GM18519 (cell line): ENCODE data around the gene EPHB2.
"Not testable (repeated sequence)": the region's sequence is repeated elsewhere in the genome, so short reads cannot be mapped to it uniquely, and the experiment has no call there.

Experiments
- ATAC-seq: cut with Tn5 transposase; IDR thresholded peaks from one replicate; pipeline ENCODE4 v1.9.1; 2021; ENCODE audit warnings: mild to moderate bottlenecking, moderate library complexity; ENCODE audit not compliant: unreplicated experiment, low FRiP score

Gene EPHB2

GRCh38 chr1:22925111-22925510, 214.5 kb downstream of the EPHB2 start:
- no peak for ATAC-seq

DNA sequence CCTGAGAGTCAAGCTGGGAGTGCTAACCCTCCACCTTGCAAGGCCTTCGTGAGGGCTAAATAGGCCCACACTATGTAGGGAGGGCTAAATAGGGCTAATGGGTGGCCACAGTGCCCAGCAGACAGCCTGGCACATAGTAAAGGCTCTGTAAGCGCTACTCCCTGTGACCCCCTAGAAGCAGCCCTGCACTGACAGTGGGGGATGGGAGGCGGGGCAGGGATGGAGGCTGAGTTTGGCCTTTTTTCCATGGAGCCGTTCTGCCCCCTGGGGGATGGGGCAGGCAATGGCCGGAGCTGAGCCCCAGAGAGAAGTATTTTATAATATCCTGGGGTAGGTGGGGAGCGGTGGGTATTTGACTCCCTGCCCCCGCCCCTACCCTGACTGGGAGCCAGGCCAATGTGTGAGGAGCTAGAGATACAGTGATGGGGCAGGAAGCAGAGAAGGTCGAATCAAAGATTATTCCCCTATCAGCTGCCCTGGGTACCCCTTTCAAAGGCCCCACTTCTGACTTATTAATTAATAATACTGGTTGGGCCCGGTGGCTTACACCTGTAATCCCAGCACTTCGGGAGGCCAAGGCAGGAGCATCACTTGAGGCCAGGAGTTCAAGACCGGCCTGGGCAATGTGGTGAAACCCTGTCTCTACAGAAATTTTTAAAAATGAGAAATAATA, 219.7 kb downstream of the EPHB2 start:
- no peak for ATAC-seq

GRCh38 chr1:22932803-22933470, 222.3 kb downstream of the EPHB2 start:
- ATAC-seq, result no peak

DNA sequence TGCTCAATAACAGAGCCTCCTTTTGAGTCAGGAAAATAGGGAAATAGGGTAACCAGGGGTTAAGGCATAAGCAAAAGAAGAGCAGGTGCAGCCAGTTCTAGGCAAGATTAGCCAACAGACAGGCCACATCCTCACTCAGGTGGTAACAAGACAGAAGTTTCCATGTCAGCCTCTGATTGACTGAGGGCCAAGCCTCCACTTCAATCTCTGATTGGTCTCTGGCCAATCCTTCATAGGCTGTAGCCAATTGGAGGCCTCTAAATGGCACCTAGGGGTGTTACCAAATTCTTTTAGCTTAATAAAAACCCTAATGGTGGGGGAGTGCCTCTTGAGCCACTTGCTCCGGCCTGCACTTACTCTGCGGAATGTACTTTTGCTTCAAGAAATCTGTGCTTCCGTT, 224.8 kb downstream of the EPHB2 start:
- no peak for ATAC-seq

DNA sequence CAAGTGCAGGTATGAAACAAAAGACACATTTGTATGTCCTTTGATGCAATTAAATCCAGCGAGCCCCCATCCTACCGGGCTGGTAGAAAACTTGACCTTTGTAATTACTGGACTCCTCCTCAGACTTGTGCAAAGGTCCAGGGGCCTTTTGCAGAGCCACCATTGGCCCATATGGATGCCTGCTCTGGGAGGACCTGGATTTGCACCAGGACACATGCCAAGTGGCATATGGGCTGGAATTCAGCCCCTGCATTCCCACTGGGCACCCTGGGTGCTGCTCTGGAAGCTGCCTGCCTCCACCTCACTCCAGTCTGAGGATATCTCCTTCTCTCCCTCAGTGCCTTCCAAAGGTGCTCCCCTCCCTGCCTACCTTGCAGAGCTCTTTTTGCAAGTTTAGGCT, 226.0 kb downstream of the EPHB2 start:
- ATAC-seq, result no peak

GRCh38 chr1:22941257-22941656, 230.6 kb downstream of the EPHB2 start:
- ATAC-seq, result no peak

GRCh38 chr1:22944346-22945055, 233.9 kb downstream of the EPHB2 start:
- ATAC-seq, result no peak

GRCh38 chr1:22945171-22945570, 234.5 kb downstream of the EPHB2 start:
- not testable (repeated sequence) for ATAC-seq

DNA sequence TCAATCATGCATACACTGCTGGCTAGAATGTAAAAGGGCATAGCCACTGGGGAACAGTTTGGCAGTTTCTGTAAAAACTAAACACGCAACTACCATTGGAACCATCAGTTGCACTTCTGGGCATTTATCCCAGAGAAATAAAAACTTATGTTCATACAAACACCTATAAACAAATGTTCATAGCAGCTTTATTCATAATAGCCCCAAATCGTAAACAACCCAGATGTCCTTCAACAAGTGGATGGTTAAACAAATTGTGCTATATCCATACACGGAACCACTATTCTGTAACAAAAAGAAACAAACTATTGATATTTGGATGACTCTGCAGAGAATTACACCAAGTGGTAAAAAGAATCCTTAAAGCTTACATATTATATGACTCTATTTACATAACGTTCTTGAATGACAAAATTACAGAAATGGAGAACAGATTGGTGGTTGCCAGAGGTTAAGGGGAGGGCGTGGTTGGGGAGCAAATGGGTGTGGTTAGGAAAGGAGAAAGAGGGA, 239.2 kb downstream of the EPHB2 start:
- no peak for ATAC-seq

DNA sequence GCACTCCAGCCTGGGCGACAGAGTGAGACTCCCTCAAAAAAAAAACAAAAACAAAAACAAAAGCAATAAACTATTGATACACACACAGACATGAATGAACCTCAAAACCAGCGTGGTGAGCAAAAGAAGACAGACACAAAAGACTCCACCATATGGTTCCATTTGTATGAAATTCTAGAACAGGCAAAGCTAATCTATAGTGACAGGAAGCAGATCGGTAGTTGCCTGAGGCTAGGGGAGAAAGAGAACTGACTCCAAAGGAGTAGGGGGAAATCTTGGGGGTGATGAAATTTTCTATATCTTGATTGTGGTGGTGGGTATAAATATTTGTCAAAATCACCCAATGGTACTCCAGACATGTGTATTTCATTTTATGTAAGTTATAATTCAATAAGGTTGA, 241.2 kb downstream of the EPHB2 start:
- ATAC-seq, result no peak

- no peak for ATAC-seq
Measured at GRCh38 chr1:22952694-22953056, 242.0 kb downstream of the EPHB2 start.

DNA sequence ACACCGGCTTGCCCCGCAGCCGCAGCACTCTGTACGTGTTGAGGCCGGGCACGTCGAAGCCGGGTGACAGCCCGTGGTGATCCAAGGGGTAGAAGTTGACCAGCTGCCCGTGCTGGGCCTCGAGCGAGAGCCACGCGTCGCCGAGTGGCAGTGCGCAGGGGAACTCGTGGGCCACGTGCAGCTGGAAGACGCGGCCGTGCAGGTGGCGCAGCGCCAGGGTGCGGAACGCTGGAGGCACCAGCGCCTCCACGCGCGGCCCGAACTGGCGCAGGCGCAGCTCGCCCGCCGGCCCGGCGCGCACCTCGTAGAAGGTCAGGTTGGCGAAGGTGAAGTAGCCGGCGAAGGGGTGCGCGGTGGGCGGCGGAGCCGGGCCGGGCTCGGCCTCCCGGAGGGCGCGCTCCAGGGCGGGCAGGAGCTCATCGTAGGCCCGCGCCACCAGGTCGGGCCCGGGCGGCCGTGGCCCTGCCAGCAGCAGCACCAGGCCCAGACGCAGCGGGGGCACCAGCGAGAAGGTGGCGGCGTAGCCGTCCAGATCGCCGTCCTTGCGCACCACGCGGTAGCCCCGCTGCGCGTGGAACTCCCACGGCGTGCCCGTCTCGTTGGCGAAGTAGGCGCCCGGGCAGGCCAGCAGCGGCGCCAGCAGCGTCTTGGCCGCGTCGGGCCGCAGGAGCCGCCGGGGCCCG, 242.6 kb downstream of the EPHB2 start:
- ATAC-seq, result no peak

DNA sequence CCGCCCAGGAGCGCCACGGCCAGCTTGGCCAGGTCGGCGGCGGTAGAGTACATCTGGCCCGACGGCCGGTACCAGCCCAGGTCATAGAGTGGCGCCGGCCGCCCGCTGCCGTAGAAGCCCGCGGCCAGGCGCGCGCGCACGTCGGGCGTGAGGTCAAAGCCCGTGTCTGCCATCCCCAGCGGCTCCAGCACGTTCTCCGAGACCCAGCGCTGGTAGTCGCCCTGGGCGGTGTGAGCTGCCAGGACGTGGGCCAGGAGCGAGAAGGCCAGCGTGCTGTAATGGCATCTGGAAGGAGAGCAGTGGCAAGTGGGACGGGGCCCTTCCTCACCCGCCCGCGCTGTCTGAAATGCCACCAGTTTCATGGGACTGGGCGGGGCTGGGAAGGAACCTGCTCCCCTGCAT, 243.1 kb downstream of the EPHB2 start:
- ATAC-seq, result no peak

DNA sequence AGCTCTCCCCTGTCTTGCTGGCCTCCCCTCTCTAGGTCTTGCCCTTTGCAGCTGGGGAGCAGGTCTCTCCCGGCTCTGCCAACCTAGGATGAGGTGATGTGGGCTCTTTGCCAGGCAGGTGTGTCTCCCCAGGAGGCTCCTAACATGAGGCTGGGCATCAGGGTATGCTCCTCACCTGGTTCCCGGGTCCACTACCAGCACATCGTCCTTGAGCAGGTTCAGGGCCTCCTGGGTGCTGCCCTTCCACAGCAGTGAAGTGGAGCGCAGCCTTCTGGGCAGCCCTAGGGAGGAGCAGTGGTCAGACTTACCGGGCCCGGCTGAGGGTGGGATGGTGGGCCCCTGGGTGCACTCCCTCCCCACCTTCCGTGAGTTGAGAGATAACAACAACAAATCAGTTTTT, 244.5 kb downstream of the EPHB2 start:
- no peak for ATAC-seq

DNA sequence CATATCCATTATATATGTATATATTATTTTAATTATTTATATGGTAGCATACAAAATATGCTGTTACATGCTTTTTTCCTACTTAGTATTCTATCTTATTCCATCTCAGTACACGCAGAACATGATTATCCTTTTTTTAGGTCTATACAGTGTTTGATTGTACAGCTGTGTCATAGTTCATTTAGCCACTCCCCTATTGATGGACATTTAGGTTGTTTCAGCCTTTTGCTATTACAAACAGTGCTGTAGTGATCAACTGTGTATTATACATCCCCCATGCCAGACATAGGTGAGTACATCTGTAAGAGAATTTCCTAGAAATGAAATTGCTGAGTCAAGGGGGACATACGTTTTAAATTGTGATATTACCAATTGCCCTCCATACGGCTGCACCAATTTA, 246.4 kb downstream of the EPHB2 start:
- no peak for ATAC-seq

- ATAC-seq, result no peak
Measured at GRCh38 chr1:22958556-22958955, 247.9 kb downstream of the EPHB2 start.

GRCh38 chr1:22959545-22960360, 249.1 kb downstream of the EPHB2 start:
- no peak for ATAC-seq

DNA sequence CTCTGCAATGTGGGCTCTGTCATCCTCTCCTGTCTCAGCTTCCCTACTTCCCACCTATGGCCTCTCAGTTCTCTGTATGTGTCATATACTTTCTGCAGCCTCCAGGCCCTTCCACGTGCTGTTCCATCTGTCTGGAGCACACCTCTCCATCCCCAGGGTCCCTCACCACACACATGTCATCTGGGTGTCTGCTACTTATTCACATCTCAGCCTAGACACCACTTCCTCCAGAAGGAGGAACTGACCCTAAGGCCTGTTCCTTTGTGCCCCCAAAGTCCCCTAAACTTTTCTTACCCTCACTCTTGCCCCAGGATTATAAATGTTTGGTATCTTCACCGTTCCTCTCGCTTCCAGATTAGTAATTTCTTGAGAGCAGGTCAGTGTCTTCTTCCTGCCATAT, 251.9 kb downstream of the EPHB2 start:
- ATAC-seq, result no peak

GRCh38 chr1:22963044-22963677, 252.5 kb downstream of the EPHB2 start:
- ATAC-seq, result no peak

- no peak for ATAC-seq
Measured at GRCh38 chr1:22966309-22966708, 255.7 kb downstream of the EPHB2 start.
